OCI-LY1 (cell line): Measurements from ENCODE around the gene PCP4.

Experiments
- H2AFZ ChIP-seq: fragments of 200-600 bp; sonication (generic), shearing (Covaris generic); 2 replicates; pipeline ENCODE4 v1.6.0; 2014; ENCODE audit warnings: antibody characterized with exemption, mild to moderate bottlenecking, low read length
- H3F3A ChIP-seq: fragments of 200-600 bp; sonication (generic), shearing (Covaris generic); 2 replicates; pipeline ENCODE4 v1.6.0; 2014; ENCODE audit warnings: mild to moderate bottlenecking, antibody characterized with exemption, low read length, moderate library complexity; ENCODE audit not compliant: insufficient read depth
- H3K27ac ChIP-seq: fragments of 200-600 bp; sonication (generic); 2 replicates; pipeline ENCODE4 v1.5.1; 2014; ENCODE audit warnings: low read length, mixed run types, mild to moderate bottlenecking, low read depth; ENCODE audit not compliant: poor library complexity, severe bottlenecking
- H3K27me3 ChIP-seq: fragments of 200-600 bp; sonication (generic); 2 replicates; pipeline ENCODE4 v1.6.0; 2014; ENCODE audit warnings: antibody characterized with exemption, mild to moderate bottlenecking, low read length, moderate library complexity; ENCODE audit not compliant: insufficient read depth
- H3K36me3 ChIP-seq: fragments of 200-600 bp; sonication (generic); 2 replicates; pipeline ENCODE4 v1.6.1; 2014; ENCODE audit warnings: mild to moderate bottlenecking, antibody characterized with exemption, low read length, moderate library complexity, mixed read lengths; ENCODE audit not compliant: insufficient read depth
- H3K4me1 ChIP-seq: fragments of 200-600 bp; sonication (generic); 2 replicates; pipeline ENCODE4 v1.5.1; 2014; ENCODE audit warnings: mild to moderate bottlenecking, low read length, moderate library complexity; ENCODE audit not compliant: insufficient read depth, severe bottlenecking
- H3K4me2 ChIP-seq: fragments of 200-600 bp; sonication (generic), shearing (Covaris generic); 2 replicates; pipeline ENCODE4 v1.6.1; 2014; ENCODE audit warnings: low read length
- H3K4me3 ChIP-seq: fragments of 200-600 bp; sonication (generic); 2 replicates; pipeline ENCODE4 v1.5.1; 2014; ENCODE audit warnings: low read length, low read depth, mild to moderate bottlenecking, mixed read lengths; ENCODE audit not compliant: poor library complexity, severe bottlenecking
- H3K79me2 ChIP-seq: fragments of 200-600 bp; shearing (Covaris generic); 2 replicates; pipeline ENCODE4 v1.6.1; 2016; ENCODE audit warnings: mixed run types, low read length, mixed read lengths; ENCODE audit not compliant: insufficient read depth
- H3K9ac ChIP-seq: fragments of 200-600 bp; sonication (generic), shearing (Covaris generic); 2 replicates; pipeline ENCODE4 v1.6.1; 2014; ENCODE audit warnings: mild to moderate bottlenecking, low read length, mixed read lengths
- H3K9me2 ChIP-seq: fragments of 200-600 bp; sonication (generic), shearing (Covaris generic); 2 replicates; pipeline ENCODE4 v1.6.1; 2014; ENCODE audit warnings: low read depth, mild to moderate bottlenecking, low read length, mixed read lengths
- H3K9me3 ChIP-seq: fragments of 200-600 bp; shearing (Covaris generic); 2 replicates; pipeline ENCODE4 v1.6.1; 2014; ENCODE audit warnings: low read length, mixed read lengths
- H4K20me1 ChIP-seq: fragments of 200-600 bp; sonication (generic), shearing (Covaris generic); 2 replicates; pipeline ENCODE4 v1.6.0; 2016; ENCODE audit warnings: mild to moderate bottlenecking, low read length; ENCODE audit not compliant: insufficient read depth
- EZH2 ChIP-seq: fragments of 200-600 bp; sonication (generic), shearing (Covaris generic); IDR thresholded peaks from 2 replicates; pipeline ENCODE4 v1.8.0; 2017; ENCODE audit warnings: borderline replicate concordance, mixed run types, mild to moderate bottlenecking, antibody characterized with exemption, low read length, moderate library complexity, mixed read lengths
- TF ChIP-seq, protein P1 (sequence below): fragments of 200-600 bp; sonication (generic), shearing (Covaris generic); IDR thresholded peaks from 2 replicates; pipeline ENCODE4 v1.5.1; 2017; ENCODE audit warnings: mild to moderate bottlenecking, antibody characterized with exemption, low read length, moderate library complexity, mixed read lengths

The PCP4 gene

DNA sequence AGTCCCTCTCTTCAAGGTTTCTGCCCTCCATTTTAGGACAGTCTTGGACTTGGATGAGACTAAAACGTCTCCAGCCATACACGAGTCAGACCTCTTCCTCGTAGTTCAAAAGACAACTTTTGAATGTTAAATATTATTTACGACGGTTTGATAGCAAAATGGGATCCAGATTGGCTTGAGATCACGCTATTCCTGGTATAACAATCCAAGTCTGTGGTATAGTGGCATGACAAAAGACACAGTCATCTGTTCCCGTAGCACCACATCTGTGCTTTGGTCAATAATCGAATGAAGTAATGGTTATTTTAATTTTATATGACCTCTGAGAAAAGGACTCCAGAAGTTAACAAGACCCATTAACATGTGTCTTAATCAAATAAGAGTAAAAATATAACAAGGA is 7.0 kb downstream of the PCP4 start:
- no peak overlapping the region for H3K4me3 ChIP-seq
- no peaks in the 10 kb centered on the region for H3K27me3 ChIP-seq
- no peak overlapping the region for H3K27ac ChIP-seq
- no peak overlapping the region for H3K4me2 ChIP-seq
- H3K36me3 ChIP-seq, result no peaks in the 10 kb centered on the region
- no peaks in the 10 kb centered on the region for H3K4me1 ChIP-seq
- H3K9ac ChIP-seq, result no peak overlapping the region
- H3K9me3 ChIP-seq, result no peaks in the 10 kb centered on the region
- no peaks in the 10 kb centered on the region for H3F3A ChIP-seq
- TF ChIP-seq, protein P1, sequence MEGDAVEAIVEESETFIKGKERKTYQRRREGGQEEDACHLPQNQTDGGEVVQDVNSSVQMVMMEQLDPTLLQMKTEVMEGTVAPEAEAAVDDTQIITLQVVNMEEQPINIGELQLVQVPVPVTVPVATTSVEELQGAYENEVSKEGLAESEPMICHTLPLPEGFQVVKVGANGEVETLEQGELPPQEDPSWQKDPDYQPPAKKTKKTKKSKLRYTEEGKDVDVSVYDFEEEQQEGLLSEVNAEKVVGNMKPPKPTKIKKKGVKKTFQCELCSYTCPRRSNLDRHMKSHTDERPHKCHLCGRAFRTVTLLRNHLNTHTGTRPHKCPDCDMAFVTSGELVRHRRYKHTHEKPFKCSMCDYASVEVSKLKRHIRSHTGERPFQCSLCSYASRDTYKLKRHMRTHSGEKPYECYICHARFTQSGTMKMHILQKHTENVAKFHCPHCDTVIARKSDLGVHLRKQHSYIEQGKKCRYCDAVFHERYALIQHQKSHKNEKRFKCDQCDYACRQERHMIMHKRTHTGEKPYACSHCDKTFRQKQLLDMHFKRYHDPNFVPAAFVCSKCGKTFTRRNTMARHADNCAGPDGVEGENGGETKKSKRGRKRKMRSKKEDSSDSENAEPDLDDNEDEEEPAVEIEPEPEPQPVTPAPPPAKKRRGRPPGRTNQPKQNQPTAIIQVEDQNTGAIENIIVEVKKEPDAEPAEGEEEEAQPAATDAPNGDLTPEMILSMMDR, result no peak
- TF ChIP-seq EZH2, result no peak
- H4K20me1 ChIP-seq, result no peaks in the 10 kb centered on the region
- no peak overlapping the region for H2AFZ ChIP-seq
- no peaks in the 10 kb centered on the region for H3K79me2 ChIP-seq
- H3K9me2 ChIP-seq, result no peaks in the 10 kb centered on the region

DNA sequence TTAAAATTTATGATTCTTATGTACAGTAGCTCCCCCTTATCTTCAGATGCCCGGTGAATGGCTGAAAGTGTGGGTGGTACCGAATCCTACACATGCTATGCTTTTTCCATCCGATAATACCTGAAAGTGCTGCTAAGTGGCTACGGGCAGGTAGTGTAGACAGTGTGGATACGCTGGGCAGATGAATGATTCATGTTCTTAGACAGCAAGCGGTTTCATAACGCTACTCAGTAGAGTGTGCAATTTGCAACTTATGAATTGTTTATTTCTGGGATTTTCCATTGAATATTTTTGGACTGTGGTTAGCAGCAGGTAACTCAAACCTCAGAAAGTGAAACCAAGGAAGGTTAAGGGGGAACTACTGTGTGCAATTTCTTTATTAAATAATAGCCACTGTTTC is 7.5 kb downstream of the PCP4 start:
- Histone ChIP-seq H2AFZ (no peak overlapping the region), H3K9me2 (no peaks in the 10 kb centered on the region), H4K20me1 (no peaks in the 10 kb centered on the region), H3K36me3 (no peaks in the 10 kb centered on the region), H3K9ac (no peak overlapping the region), H3K4me3 (no peak overlapping the region), H3K4me2 (no peak overlapping the region), H3K79me2 (no peaks in the 10 kb centered on the region), H3K4me1 (no peaks in the 10 kb centered on the region), H3K27me3 (no peaks in the 10 kb centered on the region), H3K27ac (no peak overlapping the region), H3F3A (no peaks in the 10 kb centered on the region), H3K9me3 (no peaks in the 10 kb centered on the region)
- TF ChIP-seq, protein P1, result no peak
- no peak for TF ChIP-seq EZH2

DNA sequence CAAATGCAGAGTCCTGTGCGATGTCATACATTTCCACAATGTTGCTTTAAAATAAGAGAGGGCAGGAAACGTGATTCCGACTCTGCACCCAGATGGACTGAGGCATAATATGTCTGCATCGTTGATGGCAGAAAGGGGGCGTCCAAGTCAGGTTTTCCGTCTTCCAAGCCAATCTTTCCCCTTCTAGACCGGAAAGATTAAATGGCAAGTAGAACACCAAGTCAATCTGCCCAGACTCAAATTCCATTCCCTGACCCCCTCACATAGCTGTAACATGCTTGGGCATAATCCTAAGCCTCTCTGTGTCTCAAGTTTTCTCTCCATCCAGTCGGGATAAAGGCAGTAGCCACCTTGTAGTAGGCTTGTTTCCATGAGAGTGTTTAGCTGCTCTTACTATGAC is 14.4 kb downstream of the PCP4 start:
- H3K4me1 ChIP-seq, result no peaks in the 10 kb centered on the region
- H3K9me3 ChIP-seq, result no peaks in the 10 kb centered on the region
- H2AFZ ChIP-seq, result no peak overlapping the region
- H3K4me2 ChIP-seq, result no peak overlapping the region
- H4K20me1 ChIP-seq, result no peaks in the 10 kb centered on the region
- 0 out of 2 replicates have a peak, but pooled peaks cover 4% of the 10 kb centered on the region for H3K27me3 ChIP-seq
- no peak for TF ChIP-seq EZH2
- TF ChIP-seq, protein P1, result peak; percentile 22; the same call in 1 of the 2 replicates
- no peak overlapping the region for H3K27ac ChIP-seq
- H3K9me2 ChIP-seq, result no peaks in the 10 kb centered on the region
- H3K79me2 ChIP-seq, result no peaks in the 10 kb centered on the region
- H3F3A ChIP-seq, result no peaks in the 10 kb centered on the region
- no peak overlapping the region for H3K4me3 ChIP-seq
- H3K9ac ChIP-seq, result no peak overlapping the region
- no peaks in the 10 kb centered on the region for H3K36me3 ChIP-seq
